A673 (cell line): ENCODE results near the gene OR5C1. TPM values are rescaled to one million over a fixed set of nuclear protein-coding genes. Genes with fewer than 3 reads are reported as not detected.
"Not testable (repeated sequence)": the region's sequence is repeated elsewhere in the genome, so short reads cannot be mapped to it uniquely, and the experiment has no call there.

Experiments
- BruUV-seq: library from RNA; stranded (reverse); fragments of 400-500 nt; replicated peaks from 2 replicates; lab custom pipeline; 2021; lab: Mats Ljungman, UMichigan
- CTCF ChIA-PET: fragments of 300-600 bp; sonication (Branson Sonifier 250); formaldehyde crosslinking; loops from one replicate; lab custom pipeline; 2022; ENCODE audit warnings: antibody characterized with exemption; lab: Charles Lee
- POLR2A ChIA-PET: fragments of 300-600 bp; sonication (Branson Sonifier 250); formaldehyde crosslinking; loops from one replicate; lab custom pipeline; 2022; ENCODE audit warnings: antibody characterized with exemption; ENCODE audit not compliant: low non-redundant PET; lab: Charles Lee
- DNase-seq: peaks from one replicate; pipeline ENCODE4 v3.0.0-alpha.2; 2015; ENCODE audit warnings: low spot score
- H3K27ac ChIP-seq: fragments of 200-600 bp; sonication (generic); 2 replicates; pipeline ENCODE4 v1.5.1; 2016; ENCODE audit warnings: mixed run types, low read depth, mild to moderate bottlenecking, mixed read lengths, antibody characterized with exemption, low read length; ENCODE audit not compliant: poor library complexity, severe bottlenecking
- H3K27me3 ChIP-seq: fragments of 200-600 bp; sonication (generic); replicated peaks from 2 replicates; pipeline ENCODE4 v1.6.1; 2017; ENCODE audit warnings: mixed run types, low read depth, mild to moderate bottlenecking, mixed read lengths, antibody characterized with exemption, low read length; ENCODE audit not compliant: insufficient read depth, poor library complexity
- H3K36me3 ChIP-seq: fragments of 200-600 bp; sonication (generic); 2 replicates; pipeline ENCODE4 v1.6.1; 2016; ENCODE audit warnings: mixed run types, mild to moderate bottlenecking, mixed read lengths, antibody characterized with exemption, low read length; ENCODE audit not compliant: insufficient read depth, poor library complexity, severe bottlenecking
- H3K4me1 ChIP-seq: fragments of 200-600 bp; sonication (generic); 2 replicates; pipeline ENCODE4 v1.6.1; 2017; ENCODE audit warnings: mixed run types, mild to moderate bottlenecking, mixed read lengths, antibody characterized with exemption, low read length; ENCODE audit not compliant: insufficient read depth, poor library complexity, severe bottlenecking
- H3K4me3 ChIP-seq: fragments of 200-600 bp; sonication (generic); 2 replicates; pipeline ENCODE4 v1.5.1; 2016; ENCODE audit warnings: low read depth, mixed run types, mild to moderate bottlenecking, mixed read lengths, low read length; ENCODE audit not compliant: poor library complexity, severe bottlenecking
- H3K9me3 ChIP-seq: fragments of 200-600 bp; sonication (generic); 2 replicates; pipeline ENCODE4 v1.6.1; 2016; ENCODE audit warnings: mixed run types, low read depth, mild to moderate bottlenecking, mixed read lengths, antibody characterized with exemption, low read length; ENCODE audit not compliant: poor library complexity, severe bottlenecking
- EZH2 ChIP-seq: fragments of 200-600 bp; sonication (generic); IDR thresholded peaks from 2 replicates; pipeline ENCODE4 v1.6.1; 2017; ENCODE audit warnings: borderline replicate concordance, low read depth, mild to moderate bottlenecking, mixed read lengths, antibody characterized with exemption, low read length; ENCODE audit not compliant: poor library complexity, severe bottlenecking
- intact Hi-C: fragments of 100-400 bp; cut with micrococcal nuclease; formaldehyde crosslinking; loops from one replicate; pipeline ENCODE4 v1.10.0; 2022; ENCODE audit not compliant: unreplicated experiment
- total RNA-seq: library from RNA; stranded (reverse); gene quantifications from 2 replicates; pipeline ENCODE4 v1.2.3, GENCODE V29; 2021
- TF ChIP-seq, protein P1 (sequence below): fragments of 300-800, 200-600 bp; sonication (generic); conservative IDR thresholded peaks from 2 replicates; pipeline ENCODE4 v1.5.1; 2017; ENCODE audit warnings: low read depth, mild to moderate bottlenecking, antibody characterized with exemption, low read length, moderate library complexity, mixed read lengths

The OR5C1 gene
- total RNA-seq, 1 experiment from 2014 or later: not detected

GRCh38 chr9:122806661-122807060 lies 17.9 kb downstream of the OR5C1 start:
- H3K36me3 ChIP-seq: no peaks in the 10 kb centered on the region
- POLR2A ChIA-PET: interaction anchor here (0.6 kb wide), 1 partner anchor 600 kb away, joined by 3 read pairs; no protein-coding TSS in a partner anchor
- H3K27ac ChIP-seq: no peak overlapping the region
- no peaks in the 10 kb centered on the region for H3K4me1 ChIP-seq
- no peak for TF ChIP-seq EZH2
- TF ChIP-seq, protein P1, sequence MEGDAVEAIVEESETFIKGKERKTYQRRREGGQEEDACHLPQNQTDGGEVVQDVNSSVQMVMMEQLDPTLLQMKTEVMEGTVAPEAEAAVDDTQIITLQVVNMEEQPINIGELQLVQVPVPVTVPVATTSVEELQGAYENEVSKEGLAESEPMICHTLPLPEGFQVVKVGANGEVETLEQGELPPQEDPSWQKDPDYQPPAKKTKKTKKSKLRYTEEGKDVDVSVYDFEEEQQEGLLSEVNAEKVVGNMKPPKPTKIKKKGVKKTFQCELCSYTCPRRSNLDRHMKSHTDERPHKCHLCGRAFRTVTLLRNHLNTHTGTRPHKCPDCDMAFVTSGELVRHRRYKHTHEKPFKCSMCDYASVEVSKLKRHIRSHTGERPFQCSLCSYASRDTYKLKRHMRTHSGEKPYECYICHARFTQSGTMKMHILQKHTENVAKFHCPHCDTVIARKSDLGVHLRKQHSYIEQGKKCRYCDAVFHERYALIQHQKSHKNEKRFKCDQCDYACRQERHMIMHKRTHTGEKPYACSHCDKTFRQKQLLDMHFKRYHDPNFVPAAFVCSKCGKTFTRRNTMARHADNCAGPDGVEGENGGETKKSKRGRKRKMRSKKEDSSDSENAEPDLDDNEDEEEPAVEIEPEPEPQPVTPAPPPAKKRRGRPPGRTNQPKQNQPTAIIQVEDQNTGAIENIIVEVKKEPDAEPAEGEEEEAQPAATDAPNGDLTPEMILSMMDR: no peak
- H3K4me3 ChIP-seq: no peak overlapping the region
- H3K27me3 ChIP-seq: no peaks in the 10 kb centered on the region
- H3K9me3 ChIP-seq: no peaks in the 10 kb centered on the region
- no TSS peak for BruUV-seq
- intact Hi-C loops: no loop called here
- DNase-seq: no peak
- CTCF ChIA-PET: no interaction called here

GRCh38 chr9:122807271-122807900 lies 18.7 kb downstream of the OR5C1 start:
- ChIA-PET CTCF (no interaction called here), POLR2A (no interaction called here)
- no peaks in the 10 kb centered on the region for H3K9me3 ChIP-seq
- TF ChIP-seq, protein P1: no peak
- TF ChIP-seq EZH2: no peak
- H3K36me3 ChIP-seq: no peaks in the 10 kb centered on the region
- H3K27me3 ChIP-seq: no peaks in the 10 kb centered on the region
- intact Hi-C loops: no loop called here
- no TSS peak for BruUV-seq
- no peak overlapping the region for H3K27ac ChIP-seq
- H3K4me1 ChIP-seq: no peaks in the 10 kb centered on the region
- no peak for DNase-seq
- no peak overlapping the region for H3K4me3 ChIP-seq

DNA sequence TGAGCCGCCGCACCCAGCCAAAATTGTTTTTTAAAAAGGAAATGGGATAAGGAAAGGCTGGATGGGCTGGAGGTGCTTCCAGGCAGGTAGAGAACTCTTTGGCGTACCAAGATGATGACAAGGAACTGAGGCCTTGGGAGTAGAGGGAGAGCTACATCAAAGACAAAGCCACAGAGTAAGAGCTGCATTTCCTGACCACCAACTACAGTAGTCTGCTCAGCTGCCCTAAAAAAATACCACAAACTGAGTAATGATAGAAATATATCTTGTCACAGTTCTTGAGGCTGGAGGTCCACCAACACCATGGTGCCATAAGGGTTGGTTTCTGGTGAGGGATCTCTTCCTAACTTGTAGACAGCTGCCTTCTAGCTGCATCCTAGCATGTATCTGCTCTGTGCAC lies 19.4 kb downstream of the OR5C1 start:
- intact Hi-C loops: no loop called here

GRCh38 chr9:122809261-122809660 lies 20.5 kb downstream of the OR5C1 start:
- H3K4me3 ChIP-seq, CTCF ChIA-PET, POLR2A ChIA-PET, intact Hi-C loops, BruUV-seq, H3K36me3 ChIP-seq, H3K27ac ChIP-seq, H3K27me3 ChIP-seq, DNase-seq, H3K9me3 ChIP-seq, H3K4me1 ChIP-seq: not testable (repeated sequence)

More for the DNA sequence above, 19.4 kb downstream of the OR5C1 start:
- Histone ChIP-seq H3K36me3 (no peaks in the 10 kb centered on the region), H3K4me3 (no peak overlapping the region), H3K4me1 (no peaks in the 10 kb centered on the region), H3K27ac (no peak overlapping the region), H3K27me3 (no peaks in the 10 kb centered on the region), H3K9me3 (no peaks in the 10 kb centered on the region)
- BruUV-seq: no TSS peak
- no peak for TF ChIP-seq EZH2
- TF ChIP-seq, protein P1: no peak
- DNase-seq: no peak
- ChIA-PET POLR2A (no interaction called here), CTCF (interaction anchor here (0.8 kb wide), 1 partner anchor 345 kb away, joined by 3 read pairs; no protein-coding TSS in a partner anchor)
